Esophagus muscularis mucosa (tissue), 4 donors: ENCODE measurements around the gene SLFN14.

Experiments
- CTCF ChIP-seq, 3 experiments: fragments of 200-600 bp in 2 of 3; fragments of 450-650 bp in 1 of 3; sonication (generic) in 2 of 3; IDR thresholded peaks; one replicate each; pipeline ENCODE4 v1.5.1; 2017 to 2019; ENCODE audit warnings: antibody characterized with exemption in 3 of 3, mild to moderate bottlenecking in 2 of 3, moderate library complexity in 1 of 3
- EP300 ChIP-seq: sonication (generic); formaldehyde crosslinking; IDR thresholded peaks from one replicate; pipeline ENCODE4 v1.6.1; 2017; ENCODE audit warnings: antibody characterized with exemption
- POLR2A ChIP-seq: fragments of 450-650 bp; IDR thresholded peaks from one replicate; pipeline ENCODE4 v1.6.1; 2017; ENCODE audit warnings: antibody characterized with exemption, moderate library complexity, mild to moderate bottlenecking, low read depth
- POLR2AphosphoS5 ChIP-seq, 2 donors: sonication (generic); formaldehyde crosslinking; IDR thresholded peaks; one replicate each; pipeline ENCODE4 v1.6.1; 2017; ENCODE audit warnings: antibody characterized with exemption in 2 of 2

- TF ChIP-seq CTCF (IDR thresholded peaks at IDR 0.05) (no peak), POLR2A (no peak), EP300 (no peak), POLR2AphosphoS5 (IDR thresholded peaks at IDR 0.05) (no peak)
These were observed at the start of gene SLFN14 for GRCh38 chr17:35560703-35561102.
